SK-N-SH (cell line): ENCODE data around the gene PYGM. TPM values are rescaled to one million over a fixed set of nuclear protein-coding genes. Genes with fewer than 3 reads are reported as not detected.
A peak's percentile ranks its signal among the peaks of the same experiment; 100 is the strongest.

ENCODE experiments used
- CTCF ChIA-PET: fragments of 300-600, 350-600 bp; formaldehyde crosslinking; extraction: SDS; loops from one replicate; lab custom pipeline; 2021; lab: Yijun Ruan, JAX
- POLR2A ChIA-PET: fragments of 350-600 bp; sonication (Branson Sonifier 250); formaldehyde crosslinking; extraction: SDS; loops from one replicate; lab custom pipeline; 2020; ENCODE audit warnings: antibody characterized with exemption, inconsistent platforms; lab: Yijun Ruan, JAX
- DNase-seq: peaks from one replicate; pipeline ENCODE4 v3.0.0; 2012
- H2AFZ ChIP-seq: fragments of 200-600 bp; sonication (generic); 2 replicates; pipeline ENCODE4 v1.8.1; 2016; ENCODE audit warnings: antibody characterized with exemption, mild to moderate bottlenecking, low read depth
- H3F3A ChIP-seq: fragments of 200-600 bp; sonication (generic); replicated peaks from 2 replicates; pipeline ENCODE3; 2016; ENCODE audit warnings: antibody characterized with exemption, mild to moderate bottlenecking; ENCODE audit not compliant: insufficient read depth
- H3K27ac ChIP-seq, 2 experiments: fragments of 200-500 bp in 1 of 2; fragments of 200-600 bp in 1 of 2; sonication (Bioruptor generic) in 1 of 2; sonication (generic), shearing (Covaris generic) in 1 of 2; 2 replicates each; pipeline versions ENCODE4 v1.5.1 to v1.6.1; 2014 to 2016; ENCODE audit warnings: low read depth in 2 of 2, inconsistent platforms in 1 of 2, low read length in 1 of 2, mild to moderate bottlenecking in 1 of 2, mixed read lengths in 1 of 2
- H3K27me3 ChIP-seq: fragments of 200-600 bp; sonication (generic), shearing (Covaris generic); 2 replicates; pipeline ENCODE4 v1.6.1; 2016; ENCODE audit warnings: mixed run types; ENCODE audit not compliant: insufficient read depth
- H3K36me3 ChIP-seq, 2 experiments: fragments of 200-500 bp in 1 of 2; fragments of 200-600 bp in 1 of 2; sonication (Bioruptor generic) in 1 of 2; sonication (generic) in 1 of 2; replicated peaks in 1 of 2; 2 replicates each; pipeline versions ENCODE3 to v1.5.1; 2014 to 2016; ENCODE audit warnings: low read length in 1 of 2, mild to moderate bottlenecking in 1 of 2; ENCODE audit not compliant: insufficient read depth in 2 of 2, control insufficient read depth in 1 of 2
- H3K4me1 ChIP-seq, 2 experiments: fragments of 200-500 bp in 1 of 2; fragments of 200-600 bp in 1 of 2; sonication (Bioruptor generic) in 1 of 2; sonication (generic), shearing (Covaris generic) in 1 of 2; 2 replicates each; pipeline versions ENCODE4 v1.5.1 to v1.6.1; 2014 to 2016; ENCODE audit warnings: low read depth in 1 of 2, low read length in 1 of 2, mixed run types in 1 of 2; ENCODE audit not compliant: insufficient read depth in 2 of 2, control insufficient read depth in 1 of 2
- H3K4me2 ChIP-seq: fragments of 200-600 bp; sonication (generic), shearing (Covaris generic); 2 replicates; pipeline ENCODE4 v1.6.1; 2017; ENCODE audit warnings: mixed run types
- H3K4me3 ChIP-seq, 2 experiments: fragments of 200-500 bp in 1 of 2; fragments of 200-600 bp in 1 of 2; sonication (Bioruptor generic) in 1 of 2; sonication (generic), shearing (Covaris generic) in 1 of 2; 2 replicates each; pipeline versions ENCODE4 v1.5.1 to v1.8.1; 2014 to 2016; ENCODE audit warnings: low read depth in 2 of 2, inconsistent platforms in 1 of 2, low read length in 1 of 2, mild to moderate bottlenecking in 1 of 2, mixed read lengths in 1 of 2, moderate library complexity in 1 of 2
- H3K79me2 ChIP-seq: fragments of 200-600 bp; sonication (generic); 2 replicates; pipeline ENCODE4 v1.8.1; 2017; ENCODE audit warnings: mild to moderate bottlenecking; ENCODE audit not compliant: insufficient read depth
- H3K9ac ChIP-seq: fragments of 200-600 bp; sonication (generic); 2 replicates; pipeline ENCODE4 v1.6.1; 2017; ENCODE audit warnings: mixed run types
- H3K9me2 ChIP-seq: fragments of 200-600 bp; sonication (generic); 2 replicates; pipeline ENCODE4 v1.6.1; 2017; ENCODE audit warnings: mixed run types
- H3K9me3 ChIP-seq: fragments of 200-600 bp; sonication (generic); 2 replicates; pipeline ENCODE4 v1.6.1; 2017; ENCODE audit warnings: mixed run types, mild to moderate bottlenecking, moderate library complexity
- H4K20me1 ChIP-seq: fragments of 200-600 bp; sonication (generic); 2 replicates; pipeline ENCODE4 v1.6.1; 2017; ENCODE audit warnings: mild to moderate bottlenecking, mixed run types; ENCODE audit not compliant: insufficient read depth
- CTCF ChIP-seq: fragments of 200-600 bp; sonication (generic); IDR thresholded peaks from 2 replicates; pipeline ENCODE4 v1.6.1; 2017; ENCODE audit warnings: antibody characterized with exemption, mild to moderate bottlenecking, moderate library complexity
- EP300 ChIP-seq, 2 experiments: IDR thresholded peaks; 2 replicates each; pipeline versions ENCODE4 v1.4.0 to v1.6.1; 2012; ENCODE audit warnings: borderline replicate concordance in 1 of 2, low read depth in 1 of 2, low read length in 1 of 2
- FOSL2 ChIP-seq: IDR thresholded peaks from 2 replicates; pipeline ENCODE4 v1.4.0; 2012; ENCODE audit warnings: low read depth, mild to moderate bottlenecking, moderate library complexity, borderline replicate concordance
- GATA2 ChIP-seq: sonication (generic); formaldehyde crosslinking; IDR thresholded peaks from 2 replicates; pipeline ENCODE4 v1.5.0; 2020; ENCODE audit warnings: mild to moderate bottlenecking, missing genetic modification reagents
- IRF3 ChIP-seq: fragments of 150-350 bp; IDR thresholded peaks from 2 replicates; pipeline ENCODE4 v1.6.1; 2016; ENCODE audit warnings: mild to moderate bottlenecking, low read depth, low read length
- PBX3 ChIP-seq: IDR thresholded peaks from 2 replicates; pipeline ENCODE4; 2012
- RAD21 ChIP-seq: IDR thresholded peaks from 2 replicates; pipeline ENCODE4 v1.6.1; 2012; ENCODE audit warnings: mild to moderate bottlenecking, low read length
- REST ChIP-seq: IDR thresholded peaks from 2 replicates; pipeline ENCODE4 v1.6.1; 2012; ENCODE audit warnings: mild to moderate bottlenecking, low read depth, low read length, moderate library complexity
- RFX5 ChIP-seq: IDR thresholded peaks from 2 replicates; pipeline ENCODE4 v1.6.1; 2012; ENCODE audit warnings: mild to moderate bottlenecking, improper control_type of control experiment, low read length
- SIN3A ChIP-seq: IDR thresholded peaks from 2 replicates; pipeline ENCODE4 v1.6.1; 2012; ENCODE audit warnings: low read depth, mild to moderate bottlenecking, low read length, moderate library complexity, borderline replicate concordance
- USF2 ChIP-seq: fragments of 150-350 bp; IDR thresholded peaks from 2 replicates; pipeline ENCODE4 v1.6.1; 2017; ENCODE audit warnings: antibody characterized with exemption, low read length, low read depth, borderline replicate concordance
- ZBTB33 ChIP-seq: IDR thresholded peaks from 2 replicates; pipeline ENCODE4 v1.4.0; 2012; ENCODE audit warnings: low read depth, borderline replicate concordance
- WGBS: methylation state at CpG from one replicate; pipeline ENCODE4 v1.1.6; 2017; ENCODE audit warnings: low lambda C conversion rate; 5-methylcytosine and 5-hydroxymethylcytosine counted together
- polyA plus RNA-seq, 3 experiments: library from polyadenylated mRNA; depleted of rRNA; stranded (reverse); fragments of >200 nt; gene quantifications; 2 replicates each; pipeline ENCODE4 v1.2.3, GENCODE V29; 2012

PYGM gene
- polyA plus RNA-seq, 1 of the 3 experiments (the other 2 are of a cell fraction) = 0.08 TPM

GRCh38 chr11:64771861-64772260, 12.1 kb upstream of the PYGM start:
- Histone ChIP-seq H3K4me1 (peaks cover 10 to 12% of the 10 kb centered on the region in 2 experiments), H3K9ac (no peak overlapping the region), H3K79me2 (peaks cover 93% of the 10 kb centered on the region), H3K9me2 (no peaks in the 10 kb centered on the region), H3K9me3 (no peaks in the 10 kb centered on the region), H2AFZ (no peak overlapping the region), H3K36me3 (peaks cover 97 to 99% of the 10 kb centered on the region in 2 experiments), H3K4me3 (no peak overlapping the region), H4K20me1 (peaks cover 96% of the 10 kb centered on the region), H3F3A (peaks cover 40% of the 10 kb centered on the region), H3K27me3 (no peaks in the 10 kb centered on the region), H3K4me2 (no peak overlapping the region), H3K27ac (no peak overlapping the region)
- POLR2A ChIA-PET = interaction anchor here (1.0 kb wide), 1 partner anchor 10 kb away, joined by 3 read pairs; no protein-coding TSS in a partner anchor
- WGBS = 96% methylated on average over 2 of the region's 2 CpGs
- CTCF ChIA-PET = interaction anchor here (0.9 to 2.6 kb wide), 9 partner anchors 8 to 83 kb away, joined by 3 to 14 read pairs (median 5); no protein-coding TSS in a partner anchor
- DNase-seq = no peak
- TF ChIP-seq GATA2 (CRISPR knock-in tag) (no peak), REST (no peak), IRF3 (no peak), SIN3A (no peak), RAD21 (no peak)

GRCh38 chr11:64770120-64770519, 10.3 kb upstream of the PYGM start:
- DNase-seq = no peak
- H3K36me3 ChIP-seq = peaks cover 87 to 95% of the 10 kb centered on the region in 2 experiments
- no peak overlapping the region for H3K4me2 ChIP-seq
- H3K9me3 ChIP-seq = no peaks in the 10 kb centered on the region
- peaks cover 40% of the 10 kb centered on the region for H3F3A ChIP-seq
- 0 out of 4 replicates have a peak overlapping the region, but pooled peaks of 1 of the 2 experiments have one; percentile 3 for H3K27ac ChIP-seq
- POLR2A ChIA-PET = no interaction called here
- H4K20me1 ChIP-seq = peaks cover 88% of the 10 kb centered on the region
- CTCF ChIA-PET = interaction anchor here (0.6 to 2.6 kb wide), 5 partner anchors 8 to 460 kb away, joined by 3 to 14 read pairs (median 4); no protein-coding TSS in a partner anchor
- WGBS = 96% methylated on average over 12 of the region's 12 CpGs
- no peaks in the 10 kb centered on the region for H3K27me3 ChIP-seq
- no peaks in the 10 kb centered on the region for H3K9me2 ChIP-seq
- H3K9ac ChIP-seq = no peak overlapping the region
- no peaks in the 10 kb centered on the region; a peak in 3 of 4 replicates for H3K4me1 ChIP-seq
- H2AFZ ChIP-seq = no peak overlapping the region
- no peak overlapping the region for H3K4me3 ChIP-seq
- peaks cover 80% of the 10 kb centered on the region for H3K79me2 ChIP-seq
- TF ChIP-seq RFX5 = no peak
- no peak for TF ChIP-seq EP300 (IDR thresholded peaks at IDR 0.05; ENCODE audit: borderline replicate concordance in 1 of 2, low read depth in 1 of 2, low read length in 1 of 2)
- no peak for TF ChIP-seq PBX3
- TF ChIP-seq SIN3A = no peak
- no peak for TF ChIP-seq CTCF
- TF ChIP-seq FOSL2 = no peak
- no peak for TF ChIP-seq ZBTB33
- no peak for TF ChIP-seq USF2
